ENCODE results near the gene KRTAP4-16.
"Not testable (repeated sequence)": the region's sequence is repeated elsewhere in the genome, so short reads cannot be mapped to it uniquely, and the experiment has no call there.

The KRTAP4-16 gene

DNA sequence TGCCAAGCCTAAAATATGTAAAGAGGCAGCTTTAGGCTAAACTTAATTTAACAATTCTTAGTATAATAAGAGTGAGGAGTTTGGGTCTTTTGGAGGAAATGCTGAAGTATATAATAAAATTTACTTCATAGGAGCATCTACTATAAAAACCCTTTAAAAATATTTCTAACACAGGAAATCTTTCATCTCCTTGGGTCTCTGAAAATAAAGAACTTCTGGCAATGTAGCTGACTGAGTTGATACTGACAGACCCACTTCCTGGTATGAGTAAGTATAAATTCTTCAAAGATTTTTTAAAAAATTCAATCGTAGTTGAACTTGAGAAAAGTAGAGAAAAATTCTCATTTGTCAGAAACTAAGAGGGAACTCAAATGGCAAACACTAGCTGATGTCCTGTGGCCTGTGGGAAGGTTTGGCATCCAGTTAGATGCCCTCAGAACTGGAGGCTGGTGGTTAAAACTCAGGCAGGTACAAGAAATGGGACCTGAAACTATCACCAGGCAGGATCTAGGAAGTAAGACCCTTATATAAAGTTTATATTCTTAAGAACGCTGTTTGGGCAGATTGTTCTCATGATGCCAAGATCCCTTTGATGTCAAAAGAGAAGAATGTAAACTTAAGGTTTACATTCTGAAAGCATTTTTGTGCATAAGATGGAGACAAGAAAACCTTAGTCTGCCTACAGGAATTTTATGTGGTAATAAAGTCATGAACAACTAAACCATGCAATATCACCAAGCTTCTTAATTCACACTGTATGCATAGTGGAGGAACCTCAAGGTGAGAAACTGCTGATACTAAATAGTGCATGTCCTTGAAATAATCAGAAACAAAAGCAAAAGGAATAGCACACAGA, 32.1 kb upstream of the KRTAP4-16 start:
- no peak overlapping the region for H3K4me3 ChIP-seq (ENCODE audit: low read length)
- 0 out of 2 replicates have a peak, but pooled peaks cover under 1% of the 10 kb centered on the region for H3K9me3 ChIP-seq (ENCODE audit: insufficient read depth, low read depth, low read length)
- H3K27ac ChIP-seq (ENCODE audit: low read length): no peak overlapping the region

DNA sequence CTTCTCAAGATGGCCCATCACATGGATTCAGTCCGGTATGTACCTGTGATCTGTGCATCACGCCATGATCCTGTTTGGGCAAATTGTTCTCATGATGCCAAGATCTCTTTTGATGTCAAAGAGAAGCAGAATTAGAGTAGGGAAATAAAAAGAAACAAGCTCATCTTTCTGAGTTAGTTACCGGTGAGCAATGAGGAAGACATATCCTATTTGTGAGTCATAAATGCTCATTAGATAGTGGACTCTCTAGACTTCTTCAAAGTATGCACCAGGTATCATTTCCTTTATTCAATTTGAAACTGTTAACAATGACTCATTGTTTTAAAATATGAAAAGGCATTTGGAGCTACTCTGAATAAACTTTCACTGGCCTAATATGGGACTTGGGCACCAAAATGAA, 30.0 kb upstream of the KRTAP4-16 start:
- Histone ChIP-seq H3K36me3 (ENCODE audit: insufficient read depth, low read depth, low read length) (no peaks in the 10 kb centered on the region), H3K4me1 (ENCODE audit: insufficient read depth, low read length) (no peaks in the 10 kb centered on the region), H3K9ac (ENCODE audit: low read depth, low read length) (no peak overlapping the region), H3K27me3 (ENCODE audit: insufficient read depth, low read length) (no peaks in the 10 kb centered on the region), H3K27ac (ENCODE audit: low read length) (no peak overlapping the region), H3K4me3 (ENCODE audit: low read length) (no peak overlapping the region), H3K9me3 (ENCODE audit: insufficient read depth, low read depth, low read length) (no peaks in the 10 kb centered on the region)

More for the DNA sequence above, 32.1 kb upstream of the KRTAP4-16 start:
- Histone ChIP-seq H3K9ac (ENCODE audit: low read depth, low read length) (no peak overlapping the region), H3K4me1 (ENCODE audit: insufficient read depth, low read length) (no peaks in the 10 kb centered on the region), H3K27me3 (ENCODE audit: insufficient read depth, low read length) (no peaks in the 10 kb centered on the region), H3K36me3 (ENCODE audit: insufficient read depth, low read depth, low read length) (no peaks in the 10 kb centered on the region)

DNA sequence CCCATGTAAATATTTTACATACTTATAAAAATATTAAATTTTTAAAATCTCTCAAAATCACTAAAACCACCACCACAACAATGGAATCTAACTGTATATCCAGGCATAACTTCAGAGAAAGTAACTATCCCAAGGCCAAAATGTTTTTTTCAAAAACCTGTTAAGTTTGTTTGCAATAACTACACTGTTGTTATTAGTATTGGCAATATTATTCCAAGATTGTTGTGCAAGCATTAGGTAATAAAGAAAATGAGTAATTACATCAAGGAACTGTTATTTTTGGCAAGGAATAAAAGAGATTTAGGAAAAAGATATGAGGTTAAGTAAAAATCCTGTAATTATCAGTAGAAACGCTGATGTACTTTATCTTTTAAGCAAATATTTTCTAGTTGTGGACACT, 25.4 kb upstream of the KRTAP4-16 start:
- Histone ChIP-seq H3K4me1 (ENCODE audit: insufficient read depth, low read length) (no peaks in the 10 kb centered on the region), H3K27ac (ENCODE audit: low read length) (no peak overlapping the region), H3K27me3 (ENCODE audit: insufficient read depth, low read length) (no peaks in the 10 kb centered on the region), H3K4me3 (ENCODE audit: low read length) (no peak overlapping the region), H3K9ac (ENCODE audit: low read depth, low read length) (no peak overlapping the region), H3K36me3 (ENCODE audit: insufficient read depth, low read depth, low read length) (no peaks in the 10 kb centered on the region), H3K9me3 (ENCODE audit: insufficient read depth, low read depth, low read length) (no peaks in the 10 kb centered on the region)

DNA sequence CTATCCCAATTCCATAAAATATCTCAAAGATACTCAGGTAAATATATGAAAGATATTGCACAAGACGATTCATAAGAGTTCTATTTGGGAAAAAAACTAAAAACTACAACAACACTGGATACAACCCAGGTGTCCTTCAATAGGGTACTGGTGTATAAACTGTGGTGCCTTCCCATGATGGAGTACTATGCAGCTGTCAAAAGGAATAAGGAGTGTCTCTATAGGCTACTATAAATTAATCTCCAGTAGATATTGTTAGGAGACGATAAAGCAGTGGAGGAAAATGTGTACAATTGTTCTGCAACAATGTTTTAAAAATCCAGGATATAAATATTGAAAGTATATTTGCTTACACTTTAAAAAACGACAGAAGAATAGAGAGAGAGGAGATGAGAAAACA, 24.4 kb upstream of the KRTAP4-16 start:
- H3K27me3 ChIP-seq (ENCODE audit: insufficient read depth, low read length): no peaks in the 10 kb centered on the region

DNA sequence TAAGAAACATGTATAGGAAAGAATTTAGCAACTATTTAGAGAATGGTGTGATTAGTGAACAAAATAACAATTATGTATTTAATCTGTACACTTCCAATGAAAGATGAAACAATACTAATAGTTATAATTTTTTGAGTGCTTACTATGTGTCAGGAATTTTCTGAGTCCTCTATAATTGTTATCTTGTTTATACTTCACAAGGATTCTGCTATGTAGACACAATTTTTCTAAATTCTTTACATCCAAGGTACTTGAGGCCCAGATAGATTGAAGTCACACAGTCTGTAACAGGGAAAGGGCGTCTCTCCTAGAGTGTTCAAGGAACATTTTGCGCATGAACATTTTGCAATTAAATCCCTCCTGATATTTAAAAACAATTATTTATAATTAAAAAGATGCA, 23.1 kb upstream of the KRTAP4-16 start:
- Histone ChIP-seq H3K4me3 (ENCODE audit: low read length) (no peak overlapping the region), H3K27ac (ENCODE audit: low read length) (no peak overlapping the region), H3K9ac (ENCODE audit: low read depth, low read length) (no peak overlapping the region), H3K36me3 (ENCODE audit: insufficient read depth, low read depth, low read length) (no peaks in the 10 kb centered on the region), H3K27me3 (ENCODE audit: insufficient read depth, low read length) (no peaks in the 10 kb centered on the region), H3K9me3 (ENCODE audit: insufficient read depth, low read depth, low read length) (no peaks in the 10 kb centered on the region), H3K4me1 (ENCODE audit: insufficient read depth, low read length) (no peaks in the 10 kb centered on the region)

More for the DNA sequence above, 24.4 kb upstream of the KRTAP4-16 start:
- H3K9ac ChIP-seq (ENCODE audit: low read depth, low read length): no peak overlapping the region
- no peaks in the 10 kb centered on the region for H3K36me3 ChIP-seq (ENCODE audit: insufficient read depth, low read depth, low read length)
- H3K4me3 ChIP-seq (ENCODE audit: low read length): no peak overlapping the region
- no peak overlapping the region for H3K27ac ChIP-seq (ENCODE audit: low read length)
- no peaks in the 10 kb centered on the region for H3K4me1 ChIP-seq (ENCODE audit: insufficient read depth, low read length)
- H3K9me3 ChIP-seq (ENCODE audit: insufficient read depth, low read depth, low read length): no peaks in the 10 kb centered on the region

DNA sequence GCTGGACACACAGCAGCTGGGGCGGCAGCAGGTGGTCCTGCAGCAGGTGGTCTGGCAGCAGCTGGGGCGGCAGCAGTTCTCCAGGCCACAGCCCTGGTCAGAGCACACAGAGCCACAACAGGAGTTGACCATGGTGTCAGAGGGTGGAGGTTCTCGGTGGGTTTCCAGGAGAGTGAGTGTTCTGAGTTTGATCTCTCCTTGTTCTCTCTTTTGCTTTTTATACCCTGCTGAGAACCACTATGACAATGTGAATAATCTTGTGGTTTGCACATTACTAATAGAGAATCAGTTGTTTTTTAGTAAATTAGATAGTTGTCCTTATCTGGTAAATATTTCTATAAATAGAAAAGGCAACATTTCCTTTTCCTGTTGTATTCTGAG, 22.0 kb upstream of the KRTAP4-16 start, which contains the start of gene KRTAP4-12:
KRTAP4-12 (minus strand) TSS at position 192 of the 381 bp plus-strand sequence; CDS start at position 132, 60 bp downstream.
- H3K9ac ChIP-seq (ENCODE audit: low read depth, low read length); H3K4me1 ChIP-seq (ENCODE audit: insufficient read depth, low read length); H3K4me3 ChIP-seq (ENCODE audit: low read length); H3K9me3 ChIP-seq (ENCODE audit: insufficient read depth, low read depth, low read length); H3K27ac ChIP-seq (ENCODE audit: low read length); H3K27me3 ChIP-seq (ENCODE audit: insufficient read depth, low read length); H3K36me3 ChIP-seq (ENCODE audit: insufficient read depth, low read depth, low read length): not testable (repeated sequence)

DNA sequence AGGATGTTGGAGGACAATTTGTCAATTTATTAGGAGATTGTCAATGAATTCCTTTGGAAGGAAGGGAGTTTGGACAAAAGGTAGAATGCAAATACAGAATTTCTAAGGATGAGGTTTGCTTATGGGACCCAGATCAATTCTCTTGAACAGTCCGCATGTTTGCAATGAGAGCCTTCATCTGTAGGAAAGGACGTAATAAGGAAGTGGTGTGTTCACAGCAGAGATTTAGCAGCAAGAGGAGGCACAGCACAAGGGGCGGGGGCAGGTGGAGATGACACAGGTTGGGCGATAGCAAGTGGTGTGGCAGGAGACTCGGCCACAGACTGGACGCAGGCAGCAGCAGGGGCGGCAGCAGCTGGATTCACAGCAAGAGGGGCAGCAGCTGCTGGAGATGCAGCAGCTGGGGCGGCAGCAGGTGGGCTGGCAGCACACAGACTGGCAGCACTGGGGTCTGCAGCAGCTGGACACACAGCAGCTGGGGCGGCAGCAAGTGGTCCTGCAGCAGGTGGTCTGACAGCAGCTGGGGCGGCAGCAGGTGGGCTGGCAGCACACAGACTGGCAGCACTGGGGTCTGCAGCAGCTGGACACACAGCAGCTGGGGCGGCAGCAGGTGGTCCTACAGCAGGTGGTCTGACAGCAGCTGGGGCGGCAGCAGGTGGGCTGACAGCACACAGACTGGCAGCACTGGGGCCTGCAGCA, 21.4 kb upstream of the KRTAP4-16 start:
- not testable (repeated sequence) for H3K27me3 ChIP-seq (ENCODE audit: insufficient read depth, low read length); H3K4me3 ChIP-seq (ENCODE audit: low read length); H3K9me3 ChIP-seq (ENCODE audit: insufficient read depth, low read depth, low read length); H3K4me1 ChIP-seq (ENCODE audit: insufficient read depth, low read length); H3K27ac ChIP-seq (ENCODE audit: low read length); H3K36me3 ChIP-seq (ENCODE audit: insufficient read depth, low read depth, low read length); H3K9ac ChIP-seq (ENCODE audit: low read depth, low read length)

DNA sequence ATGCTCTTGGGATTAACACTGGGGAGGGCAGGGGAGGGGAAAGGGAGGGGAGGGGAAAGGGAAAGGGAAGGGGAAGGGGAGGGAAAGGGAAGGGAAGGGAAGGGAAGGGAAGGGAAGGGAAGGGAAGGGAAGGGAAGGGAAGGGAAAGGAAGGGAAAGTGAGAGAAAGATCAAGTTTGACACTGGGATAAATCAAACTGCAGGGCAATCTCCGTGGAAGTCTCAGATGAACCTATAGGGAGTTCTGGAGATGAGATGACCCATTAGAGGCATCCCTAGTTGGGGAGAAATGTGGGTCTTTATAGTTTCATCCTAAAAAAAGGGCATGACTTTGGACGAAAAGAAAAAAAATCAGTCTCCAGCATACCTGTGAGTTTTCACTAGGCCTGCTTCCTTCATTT, 19.7 kb upstream of the KRTAP4-16 start:
- no peak overlapping the region for H3K9ac ChIP-seq (ENCODE audit: low read depth, low read length)
- no peaks in the 10 kb centered on the region for H3K9me3 ChIP-seq (ENCODE audit: insufficient read depth, low read depth, low read length)
- no peaks in the 10 kb centered on the region for H3K4me1 ChIP-seq (ENCODE audit: insufficient read depth, low read length)
- no peak overlapping the region for H3K27ac ChIP-seq (ENCODE audit: low read length)
- no peak overlapping the region for H3K4me3 ChIP-seq (ENCODE audit: low read length)
- H3K27me3 ChIP-seq (ENCODE audit: insufficient read depth, low read length): no peaks in the 10 kb centered on the region
- no peaks in the 10 kb centered on the region for H3K36me3 ChIP-seq (ENCODE audit: insufficient read depth, low read depth, low read length)

DNA sequence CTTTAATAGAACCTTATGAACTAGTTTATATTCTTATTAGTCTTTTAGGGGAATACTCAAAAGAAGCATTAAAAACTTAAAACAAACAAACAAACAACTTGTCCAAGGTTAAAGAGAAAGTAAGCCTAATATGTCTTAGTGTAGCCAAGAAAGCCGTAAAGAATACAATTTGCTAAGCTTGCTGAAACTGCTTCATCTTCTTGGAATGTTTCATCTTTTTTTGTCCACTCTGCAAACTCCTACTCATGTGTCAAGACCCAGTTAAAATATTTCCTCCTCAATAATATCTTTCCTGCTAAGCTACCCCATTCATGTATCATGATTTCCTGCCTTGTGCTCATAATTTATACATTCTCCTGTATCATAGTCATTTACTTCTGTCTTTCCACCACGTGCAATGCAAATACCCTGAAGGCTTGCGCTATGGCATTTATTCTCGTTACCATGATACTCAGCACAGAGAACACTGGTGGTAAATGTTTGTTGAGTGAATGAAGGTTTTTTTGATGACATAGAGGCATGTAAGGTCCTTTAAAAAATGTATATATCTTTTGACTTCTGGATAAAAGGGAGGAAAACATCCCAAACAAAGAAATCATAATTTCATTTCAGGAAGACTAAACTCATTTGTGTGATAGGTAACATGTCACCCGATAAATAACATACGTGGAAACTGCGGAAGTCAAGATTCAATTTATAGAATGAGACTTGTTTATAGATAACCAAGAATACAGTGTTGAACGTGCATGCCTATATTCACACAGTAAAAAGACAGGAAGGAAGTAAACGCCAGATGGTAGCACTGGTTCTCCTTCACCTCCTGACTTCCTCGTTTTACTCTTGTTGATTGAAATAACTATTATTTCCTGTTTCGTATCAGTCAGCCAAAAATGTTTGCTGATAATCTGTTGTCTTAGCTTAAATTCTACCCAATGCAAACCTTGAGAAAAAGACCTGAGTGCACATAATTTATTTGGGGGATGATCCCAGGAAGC, 18.0 kb upstream of the KRTAP4-16 start:
- H3K9me3 ChIP-seq (ENCODE audit: insufficient read depth, low read depth, low read length); H3K4me1 ChIP-seq (ENCODE audit: insufficient read depth, low read length); H3K27me3 ChIP-seq (ENCODE audit: insufficient read depth, low read length); H3K4me3 ChIP-seq (ENCODE audit: low read length); H3K27ac ChIP-seq (ENCODE audit: low read length); H3K9ac ChIP-seq (ENCODE audit: low read depth, low read length); H3K36me3 ChIP-seq (ENCODE audit: insufficient read depth, low read depth, low read length): not testable (repeated sequence)

DNA sequence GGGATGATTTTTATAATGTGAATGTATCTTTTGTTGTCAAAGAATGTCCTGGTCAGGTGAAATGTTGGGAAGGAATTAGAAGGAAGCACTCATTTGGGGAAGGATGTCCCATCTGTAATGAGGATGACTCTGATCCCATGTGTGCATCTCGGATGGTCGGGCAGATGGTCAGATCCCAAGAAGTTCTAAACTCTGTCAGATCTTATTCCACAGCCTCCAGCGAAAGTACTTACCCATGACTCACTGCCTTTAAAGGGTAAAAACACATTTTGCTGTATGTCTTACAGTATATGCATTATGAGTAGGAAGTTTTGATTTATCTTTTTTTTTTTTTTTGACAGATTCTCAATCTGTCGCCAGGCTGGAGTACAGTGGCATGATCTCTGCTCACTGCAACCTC, 16.7 kb upstream of the KRTAP4-16 start:
- Histone ChIP-seq H3K4me3 (ENCODE audit: low read length) (no peak overlapping the region), H3K4me1 (ENCODE audit: insufficient read depth, low read length) (no peaks in the 10 kb centered on the region), H3K27me3 (ENCODE audit: insufficient read depth, low read length) (no peaks in the 10 kb centered on the region), H3K9me3 (ENCODE audit: insufficient read depth, low read depth, low read length) (peaks cover 7% of the 10 kb centered on the region; the same call in 1 of the 2 replicates), H3K36me3 (ENCODE audit: insufficient read depth, low read depth, low read length) (no peaks in the 10 kb centered on the region), H3K9ac (ENCODE audit: low read depth, low read length) (no peak overlapping the region), H3K27ac (ENCODE audit: low read length) (no peak overlapping the region)

DNA sequence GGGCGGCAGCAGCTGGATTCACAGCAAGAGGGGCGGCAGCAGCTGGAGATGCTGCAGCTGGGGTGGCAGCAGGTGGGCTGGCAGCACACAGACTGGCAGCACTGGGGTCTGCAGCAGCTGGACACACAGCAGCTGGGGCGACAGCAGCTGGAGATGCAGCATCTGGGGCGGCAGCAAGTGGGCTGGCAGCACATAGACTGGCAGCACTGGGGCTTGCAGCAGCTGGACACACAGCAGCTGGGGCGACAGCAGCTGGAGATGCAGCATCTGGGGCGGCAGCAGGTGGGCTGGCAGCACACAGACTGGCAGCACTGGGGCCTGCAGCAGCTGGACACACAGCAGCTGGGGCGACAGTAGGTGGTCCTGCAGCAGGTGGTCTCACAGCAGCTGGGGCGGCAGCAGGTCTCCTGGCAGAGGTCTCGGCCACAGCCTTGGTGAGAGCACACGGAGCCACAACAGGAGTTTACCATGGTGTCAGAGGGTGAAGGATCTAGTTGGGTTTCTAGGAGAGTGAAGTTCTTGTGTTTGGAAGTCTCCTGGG, 15.9 kb upstream of the KRTAP4-16 start, which contains the start of gene KRTAP4-11:
KRTAP4-11 (minus strand) TSS at position 528 of the 541 bp plus-strand sequence; CDS start at position 470, 58 bp downstream.
- not testable (repeated sequence) for H3K27me3 ChIP-seq (ENCODE audit: insufficient read depth, low read length); H3K4me1 ChIP-seq (ENCODE audit: insufficient read depth, low read length); H3K27ac ChIP-seq (ENCODE audit: low read length); H3K9ac ChIP-seq (ENCODE audit: low read depth, low read length); H3K4me3 ChIP-seq (ENCODE audit: low read length); H3K36me3 ChIP-seq (ENCODE audit: insufficient read depth, low read depth, low read length)
- peaks cover 15% of the 10 kb centered on the region; the same call in 1 of the 2 replicates for H3K9me3 ChIP-seq (ENCODE audit: insufficient read depth, low read depth, low read length)
